ENCODE results near the gene CDKAL1.
"Not testable (repeated sequence)": the region's sequence is repeated elsewhere in the genome, so short reads cannot be mapped to it uniquely, and the experiment has no call there.

CDKAL1 gene

GRCh38 chr6:20538907-20539306 lies 4.7 kb downstream of the CDKAL1 start:
- no peak for DNase-seq (ENCODE audit: low spot score)
- TF ChIP-seq CTCF (IDR thresholded peaks at IDR 0.05): no peak
- Histone ChIP-seq H3K27ac (no peak overlapping the region), H3K4me3 (no peak overlapping the region)

- TF ChIP-seq CTCF (IDR thresholded peaks at IDR 0.05): no peak
- Histone ChIP-seq H3K27ac (no peak overlapping the region), H3K4me3 (no peak overlapping the region)
- no peak for DNase-seq (ENCODE audit: low spot score)
These were observed 5.1 kb downstream of the CDKAL1 start for GRCh38 chr6:20539387-20539786.

GRCh38 chr6:20540683-20541082 lies 6.4 kb downstream of the CDKAL1 start:
- no peak for TF ChIP-seq CTCF (IDR thresholded peaks at IDR 0.05)
- H3K27ac ChIP-seq: no peak overlapping the region
- no peak for DNase-seq (ENCODE audit: low spot score)
- H3K4me3 ChIP-seq: no peak overlapping the region

GRCh38 chr6:20541382-20541781 lies 7.1 kb downstream of the CDKAL1 start:
- no peak overlapping the region for H3K27ac ChIP-seq
- no peak for TF ChIP-seq CTCF (IDR thresholded peaks at IDR 0.05)
- DNase-seq (ENCODE audit: low spot score): no peak

GRCh38 chr6:20542927-20543602 lies 8.8 kb downstream of the CDKAL1 start:
- no peak overlapping the region for H3K4me3 ChIP-seq
- DNase-seq (ENCODE audit: low spot score): no peak
- H3K27ac ChIP-seq: no peak overlapping the region
- no peak for TF ChIP-seq CTCF (IDR thresholded peaks at IDR 0.05)

More at GRCh38 chr6:20541382-20541781, 7.1 kb downstream of the CDKAL1 start:
- H3K4me3 ChIP-seq: no peak overlapping the region

GRCh38 chr6:20548264-20548663 lies 14.0 kb downstream of the CDKAL1 start:
- no peak for TF ChIP-seq CTCF (IDR thresholded peaks at IDR 0.05)
- Histone ChIP-seq H3K27ac (no peak overlapping the region), H3K4me3 (no peak overlapping the region)
- DNase-seq (ENCODE audit: low spot score): no peak

GRCh38 chr6:20549398-20549797 lies 15.1 kb downstream of the CDKAL1 start:
- H3K27ac ChIP-seq; DNase-seq (ENCODE audit: low spot score); H3K4me3 ChIP-seq: not testable (repeated sequence)

Data from coronary artery (tissue), 2 donors.